DND-41 (cell line): ENCODE results near the gene TMEM86A.

Experiments
- CTCF ChIP-seq: IDR thresholded peaks from 2 replicates; pipeline ENCODE4 v1.5.1; 2012; ENCODE audit warnings: borderline replicate concordance, low read length, moderate library complexity, mild to moderate bottlenecking; ENCODE audit not compliant: poor library complexity, severe bottlenecking; ENCODE audit errors: extremely low read depth
- EZH2 ChIP-seq: IDR thresholded peaks from 3 replicates; pipeline ENCODE4 v1.6.1; 2012; ENCODE audit warnings: borderline replicate concordance, low read depth, mild to moderate bottlenecking, moderate library complexity, low read length, inconsistent platforms; ENCODE audit not compliant: severe bottlenecking

- TF ChIP-seq CTCF (no peak), EZH2 (no peak)
Observed at GRCh38 chr11:18671246-18671645, 27.3 kb upstream of the TMEM86A start.
